ENCODE data around the gene ST8SIA1.

DNA sequence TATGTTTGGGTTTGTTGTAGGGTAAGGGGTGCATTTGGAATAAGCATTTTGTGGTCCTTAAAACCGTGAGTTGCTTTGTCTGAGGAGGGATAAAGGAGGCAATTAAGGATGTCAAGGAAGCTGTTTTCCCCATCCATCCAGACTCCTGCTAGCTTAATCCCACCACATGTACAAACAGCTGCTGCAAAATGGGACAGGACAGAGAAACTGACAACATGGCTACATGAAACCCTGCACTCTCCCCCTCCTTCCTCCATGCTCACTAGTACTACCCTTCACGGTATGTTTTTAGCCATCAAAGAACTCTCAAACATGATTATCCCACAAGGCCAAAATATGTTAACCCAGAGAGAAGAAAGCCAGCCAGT is 20.6 kb downstream of the ST8SIA1 start:
- TF ChIP-seq, protein P1, sequence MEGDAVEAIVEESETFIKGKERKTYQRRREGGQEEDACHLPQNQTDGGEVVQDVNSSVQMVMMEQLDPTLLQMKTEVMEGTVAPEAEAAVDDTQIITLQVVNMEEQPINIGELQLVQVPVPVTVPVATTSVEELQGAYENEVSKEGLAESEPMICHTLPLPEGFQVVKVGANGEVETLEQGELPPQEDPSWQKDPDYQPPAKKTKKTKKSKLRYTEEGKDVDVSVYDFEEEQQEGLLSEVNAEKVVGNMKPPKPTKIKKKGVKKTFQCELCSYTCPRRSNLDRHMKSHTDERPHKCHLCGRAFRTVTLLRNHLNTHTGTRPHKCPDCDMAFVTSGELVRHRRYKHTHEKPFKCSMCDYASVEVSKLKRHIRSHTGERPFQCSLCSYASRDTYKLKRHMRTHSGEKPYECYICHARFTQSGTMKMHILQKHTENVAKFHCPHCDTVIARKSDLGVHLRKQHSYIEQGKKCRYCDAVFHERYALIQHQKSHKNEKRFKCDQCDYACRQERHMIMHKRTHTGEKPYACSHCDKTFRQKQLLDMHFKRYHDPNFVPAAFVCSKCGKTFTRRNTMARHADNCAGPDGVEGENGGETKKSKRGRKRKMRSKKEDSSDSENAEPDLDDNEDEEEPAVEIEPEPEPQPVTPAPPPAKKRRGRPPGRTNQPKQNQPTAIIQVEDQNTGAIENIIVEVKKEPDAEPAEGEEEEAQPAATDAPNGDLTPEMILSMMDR (IDR thresholded peaks at IDR 0.05; ENCODE audit: insufficient read depth, low read depth, low read length), result no peak
- TF ChIP-seq EZH2 (IDR thresholded peaks at IDR 0.05; ENCODE audit: insufficient read depth, low read length), result no peak
